Hepatocyte (in vitro differentiated cells): ENCODE results near the gene SLC25A33. TPM values are rescaled to one million over a fixed set of nuclear protein-coding genes. Genes with fewer than 3 reads are reported as not detected.

Source experiments
- DNase-seq: peaks from one replicate; pipeline ENCODE4 v3.0.0-alpha.2; 2016; ENCODE audit warnings: low spot score
- H2AFZ ChIP-seq: fragments of 200-600 bp; sonication (generic); 2 replicates; pipeline ENCODE4 v1.6.0; 2016; ENCODE audit warnings: antibody characterized with exemption, mild to moderate bottlenecking
- H3K27ac ChIP-seq: fragments of 200-600 bp; sonication (generic); 2 replicates; pipeline ENCODE4 v1.5.1; 2016; ENCODE audit warnings: mild to moderate bottlenecking
- H3K27me3 ChIP-seq: fragments of 200-600 bp; sonication (generic); 2 replicates; pipeline ENCODE4 v1.6.1; 2016
- H3K36me3 ChIP-seq: fragments of 200-600 bp; sonication (generic); replicated peaks from 2 replicates; pipeline ENCODE4 v1.5.1; 2016; ENCODE audit warnings: low read depth; ENCODE audit not compliant: insufficient read depth
- H3K4me1 ChIP-seq: fragments of 200-600 bp; sonication (generic); 2 replicates; pipeline ENCODE4 v1.5.1; 2016; ENCODE audit warnings: mild to moderate bottlenecking, moderate library complexity; ENCODE audit not compliant: insufficient read depth
- H3K4me2 ChIP-seq: fragments of 200-600 bp; sonication (generic); 2 replicates; pipeline ENCODE4 v1.6.0; 2016
- H3K4me3 ChIP-seq: fragments of 200-600 bp; sonication (generic); 2 replicates; pipeline ENCODE4 v1.5.1; 2016; ENCODE audit warnings: mild to moderate bottlenecking
- H3K79me2 ChIP-seq: fragments of 200-600 bp; sonication (generic); 2 replicates; pipeline ENCODE4 v1.6.0; 2017; ENCODE audit warnings: mild to moderate bottlenecking
- H3K9me2 ChIP-seq: fragments of 200-600 bp; sonication (generic); replicated peaks from 2 replicates; pipeline ENCODE4 v1.6.0; 2017; ENCODE audit warnings: mild to moderate bottlenecking; ENCODE audit not compliant: insufficient read depth
- H3K9me3 ChIP-seq: fragments of 200-600 bp; sonication (generic); 2 replicates; pipeline ENCODE4 v1.5.1; 2016; ENCODE audit warnings: low read depth, mild to moderate bottlenecking
- H4K20me1 ChIP-seq: fragments of 200-600 bp; sonication (generic); 2 replicates; pipeline ENCODE4 v1.6.0; 2016; ENCODE audit warnings: mild to moderate bottlenecking; ENCODE audit not compliant: insufficient read depth, poor library complexity, severe bottlenecking
- EZH2 ChIP-seq: fragments of 200-600 bp; sonication (generic); IDR thresholded peaks from 2 replicates; pipeline ENCODE4 v1.6.1; 2016; ENCODE audit warnings: antibody characterized with exemption, mild to moderate bottlenecking, borderline replicate concordance
- EZH2phosphoT487 ChIP-seq: fragments of 200-600 bp; sonication (generic); IDR thresholded peaks from one replicate; pipeline ENCODE4 v1.6.1; 2018; ENCODE audit warnings: antibody characterized with exemption, mild to moderate bottlenecking, low read depth, moderate library complexity; ENCODE audit not compliant: unreplicated experiment, severe bottlenecking
- WGBS: methylation state at CpG from one replicate; pipeline ENCODE4 v1.1.6; 2016; ENCODE audit warnings: low lambda C conversion rate; ENCODE audit errors: missing lambda C conversion rate; 5-methylcytosine and 5-hydroxymethylcytosine counted together
- polyA plus RNA-seq: library from polyadenylated mRNA; unstranded; fragments of >200 nt; fragmentation: Nextera tagmentation; extraction: Ambion mirVana; gene quantifications from 2 replicates; pipeline ENCODE4 v1.2.1, GENCODE V29; 2016
- total RNA-seq: library from RNA; depleted of rRNA; stranded (reverse); fragments of >200 nt; gene quantifications from 2 replicates; pipeline ENCODE4 v1.2.3, GENCODE V29; 2014
- TF ChIP-seq, protein P1 (sequence below): fragments of 200-600 bp; sonication (generic); IDR thresholded peaks from 2 replicates; pipeline ENCODE4 v1.5.1; 2016; ENCODE audit warnings: antibody characterized with exemption, mild to moderate bottlenecking; ENCODE audit not compliant: poor library complexity

The SLC25A33 gene
- total and polyA plus RNA-seq, 2 experiments from 2014 or later: 14.4 to 21.7 TPM

DNA sequence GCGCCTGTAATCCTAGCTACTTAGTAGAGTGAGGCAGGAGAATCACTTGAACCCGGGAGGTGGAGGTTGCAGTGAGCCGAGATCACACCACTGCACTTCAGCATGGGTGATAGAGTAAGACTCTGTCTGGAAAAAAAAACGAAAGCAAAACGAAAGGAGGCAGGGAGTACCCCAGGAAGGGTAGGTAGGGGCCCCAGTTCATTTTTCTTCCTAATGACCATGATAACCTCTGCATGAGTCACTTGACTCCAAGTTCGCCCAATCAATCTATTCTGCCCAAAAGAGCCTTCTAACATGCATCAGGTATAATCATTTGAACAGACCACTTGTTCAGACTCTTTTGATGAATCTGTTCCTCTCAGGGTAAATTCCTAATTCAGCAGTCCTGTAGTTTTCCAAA is 36.2 kb downstream of the SLC25A33 start:
- WGBS: 80% methylated on average over 6 of the region's 6 CpGs
- Histone ChIP-seq H3K9me2 (no peaks in the 10 kb centered on the region), H3K4me1 (peaks cover 4% of the 10 kb centered on the region), H3K79me2 (no peaks in the 10 kb centered on the region), H3K27me3 (no peaks in the 10 kb centered on the region), H2AFZ (no peak overlapping the region), H4K20me1 (no peaks in the 10 kb centered on the region), H3K36me3 (no peaks in the 10 kb centered on the region), H3K27ac (no peak overlapping the region), H3K4me2 (no peak overlapping the region), H3K9me3 (no peaks in the 10 kb centered on the region), H3K4me3 (no peak overlapping the region)
- no peak for TF ChIP-seq EZH2phosphoT487
- DNase-seq: no peak

DNA sequence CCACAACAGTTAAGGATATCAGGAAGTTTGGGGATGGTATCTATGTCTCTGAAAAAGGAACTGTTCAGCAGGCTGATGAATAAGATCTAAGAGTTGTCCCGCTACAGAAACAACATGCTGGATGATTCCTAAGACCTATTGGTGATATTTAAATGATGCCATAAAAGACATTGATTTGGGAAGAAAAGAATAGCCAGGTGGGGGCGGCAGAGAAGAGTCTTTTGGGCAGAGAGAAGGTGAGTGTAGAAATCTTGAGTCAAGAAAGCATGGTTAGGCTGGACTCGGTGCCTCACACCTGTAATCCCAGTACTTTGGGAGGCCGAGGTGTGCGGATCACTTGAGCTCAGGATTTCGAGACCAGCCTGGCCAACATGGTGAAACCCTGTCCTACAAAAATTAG is 37.6 kb downstream of the SLC25A33 start:
- H4K20me1 ChIP-seq: no peaks in the 10 kb centered on the region
- WGBS: 93% methylated on average over 6 of the region's 6 CpGs
- no peak overlapping the region for H3K4me2 ChIP-seq
- no peaks in the 10 kb centered on the region for H3K9me2 ChIP-seq
- H3K36me3 ChIP-seq: no peaks in the 10 kb centered on the region
- H3K27me3 ChIP-seq: no peaks in the 10 kb centered on the region
- no peak for DNase-seq
- H3K79me2 ChIP-seq: no peaks in the 10 kb centered on the region
- no peak for TF ChIP-seq EZH2
- TF ChIP-seq, protein P1, sequence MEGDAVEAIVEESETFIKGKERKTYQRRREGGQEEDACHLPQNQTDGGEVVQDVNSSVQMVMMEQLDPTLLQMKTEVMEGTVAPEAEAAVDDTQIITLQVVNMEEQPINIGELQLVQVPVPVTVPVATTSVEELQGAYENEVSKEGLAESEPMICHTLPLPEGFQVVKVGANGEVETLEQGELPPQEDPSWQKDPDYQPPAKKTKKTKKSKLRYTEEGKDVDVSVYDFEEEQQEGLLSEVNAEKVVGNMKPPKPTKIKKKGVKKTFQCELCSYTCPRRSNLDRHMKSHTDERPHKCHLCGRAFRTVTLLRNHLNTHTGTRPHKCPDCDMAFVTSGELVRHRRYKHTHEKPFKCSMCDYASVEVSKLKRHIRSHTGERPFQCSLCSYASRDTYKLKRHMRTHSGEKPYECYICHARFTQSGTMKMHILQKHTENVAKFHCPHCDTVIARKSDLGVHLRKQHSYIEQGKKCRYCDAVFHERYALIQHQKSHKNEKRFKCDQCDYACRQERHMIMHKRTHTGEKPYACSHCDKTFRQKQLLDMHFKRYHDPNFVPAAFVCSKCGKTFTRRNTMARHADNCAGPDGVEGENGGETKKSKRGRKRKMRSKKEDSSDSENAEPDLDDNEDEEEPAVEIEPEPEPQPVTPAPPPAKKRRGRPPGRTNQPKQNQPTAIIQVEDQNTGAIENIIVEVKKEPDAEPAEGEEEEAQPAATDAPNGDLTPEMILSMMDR: no peak
- no peak for TF ChIP-seq EZH2phosphoT487
- H3K4me1 ChIP-seq: peaks cover 4% of the 10 kb centered on the region
- no peaks in the 10 kb centered on the region for H3K9me3 ChIP-seq
- no peak overlapping the region for H3K27ac ChIP-seq
- H2AFZ ChIP-seq: no peak overlapping the region
- H3K4me3 ChIP-seq: no peak overlapping the region

DNA sequence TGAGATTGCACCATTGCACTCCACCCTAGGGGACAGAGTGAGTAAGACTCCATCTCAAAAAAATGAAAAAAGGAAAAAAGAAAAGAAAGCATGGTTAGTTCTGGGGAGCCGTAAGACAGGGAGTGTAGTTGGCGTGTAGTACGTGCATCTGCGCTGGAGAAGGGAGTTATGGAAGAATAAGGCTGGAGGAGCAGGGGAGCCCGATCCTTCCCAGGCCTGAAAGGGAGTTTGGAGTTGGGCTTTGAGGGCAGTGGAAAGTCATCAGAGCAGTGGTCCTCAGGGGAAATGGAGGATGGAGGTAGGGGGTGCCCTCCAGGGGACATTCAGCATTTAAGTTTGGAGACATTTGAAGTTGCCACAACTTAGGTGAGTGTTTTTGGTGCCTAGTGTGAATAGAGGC is 38.2 kb downstream of the SLC25A33 start:
- Histone ChIP-seq H4K20me1 (no peaks in the 10 kb centered on the region), H3K36me3 (no peaks in the 10 kb centered on the region), H3K4me1 (peaks cover 4% of the 10 kb centered on the region), H3K4me3 (no peak overlapping the region), H3K4me2 (no peak overlapping the region), H3K27me3 (no peaks in the 10 kb centered on the region), H3K9me3 (no peaks in the 10 kb centered on the region), H3K79me2 (no peaks in the 10 kb centered on the region), H3K27ac (no peak overlapping the region), H2AFZ (no peak overlapping the region), H3K9me2 (no peaks in the 10 kb centered on the region)
- no peak for TF ChIP-seq EZH2
- TF ChIP-seq, protein P1: no peak
- TF ChIP-seq EZH2phosphoT487: no peak
- DNase-seq: no peak
- WGBS: 91% methylated on average over 5 of the region's 5 CpGs

DNA sequence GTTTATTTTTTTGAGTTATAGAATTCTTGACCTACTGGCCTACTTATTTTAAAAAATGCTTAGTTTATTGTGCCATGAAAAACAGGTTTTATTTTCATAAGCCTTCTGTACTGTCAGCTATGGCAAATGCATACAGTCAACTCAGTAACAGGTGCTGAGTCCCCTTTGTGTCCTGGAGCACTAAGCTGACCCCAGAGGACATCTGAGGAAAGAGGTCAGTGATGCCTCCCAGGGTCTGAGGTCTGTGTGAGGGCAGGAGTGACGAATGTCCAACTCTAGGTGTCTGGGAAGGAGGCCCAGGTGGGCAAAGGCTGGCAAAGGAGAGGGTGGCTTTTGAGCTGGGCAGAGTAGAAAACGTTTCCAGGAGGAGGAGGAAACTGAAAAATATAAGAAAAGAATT is 41.7 kb downstream of the SLC25A33 start:
- no peaks in the 10 kb centered on the region for H3K36me3 ChIP-seq
- no peaks in the 10 kb centered on the region for H3K27me3 ChIP-seq
- no peaks in the 10 kb centered on the region for H3K4me1 ChIP-seq
- H3K4me2 ChIP-seq: no peak overlapping the region
- DNase-seq: no peak
- no peak overlapping the region for H3K27ac ChIP-seq
- no peaks in the 10 kb centered on the region for H3K9me2 ChIP-seq
- H4K20me1 ChIP-seq: no peaks in the 10 kb centered on the region
- no peak overlapping the region for H3K4me3 ChIP-seq
- H2AFZ ChIP-seq: no peak overlapping the region
- H3K9me3 ChIP-seq: no peaks in the 10 kb centered on the region
- TF ChIP-seq EZH2: no peak
- TF ChIP-seq, protein P1: no peak
- no peak for TF ChIP-seq EZH2phosphoT487
- WGBS: 97% methylated on average over 2 of the region's 2 CpGs
- H3K79me2 ChIP-seq: no peaks in the 10 kb centered on the region
